ENCODE results near the gene MKI67.

The MKI67 gene

GRCh38 chr10:128081222-128081621 is 45.0 kb downstream of the MKI67 start:
- no peak for DNase-seq

GRCh38 chr10:128080641-128081040 is 45.6 kb downstream of the MKI67 start:
- no peak for DNase-seq

- DNase-seq = no peak
Observed at GRCh38 chr10:128080231-128080630, 46.0 kb downstream of the MKI67 start.

DNA sequence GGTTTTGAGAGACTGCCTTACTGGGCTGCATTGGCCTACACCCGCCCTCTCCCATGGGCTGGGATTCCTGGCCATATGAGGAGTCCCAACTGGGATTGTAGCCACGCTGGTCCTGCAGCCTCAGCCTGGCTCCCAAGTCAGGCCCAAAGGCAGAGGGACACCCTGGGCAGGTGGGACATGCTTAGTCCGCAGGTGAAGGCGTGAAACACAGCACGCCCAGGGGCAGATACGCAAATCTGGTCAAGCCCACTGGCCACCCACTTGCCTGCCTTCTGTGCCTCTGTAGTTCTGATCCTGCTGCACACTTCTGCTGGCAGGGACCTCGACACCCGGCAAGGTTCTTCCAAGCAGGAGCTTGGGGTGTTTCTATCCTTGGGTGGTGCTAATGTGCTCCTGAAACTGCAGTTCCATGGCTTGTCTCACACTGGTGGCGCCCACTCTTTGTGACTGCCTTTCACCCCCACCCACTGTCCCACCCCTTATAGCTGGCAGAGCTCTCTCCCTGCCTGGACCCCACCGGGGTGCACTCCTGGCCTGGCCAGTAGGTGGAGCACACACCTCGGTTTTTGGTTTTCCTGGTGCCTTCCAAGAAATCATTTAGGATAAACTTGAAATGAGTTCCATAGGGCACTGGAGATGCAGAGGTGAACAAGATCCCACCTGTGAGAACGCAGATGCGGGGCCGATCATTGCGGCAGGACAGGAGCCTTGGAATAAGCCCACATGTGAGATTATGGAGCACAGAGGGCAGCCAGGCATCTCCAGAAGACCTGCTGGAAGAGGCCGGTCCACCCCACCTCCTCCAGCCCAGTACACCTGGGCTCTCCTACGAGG is 47.9 kb downstream of the MKI67 start:
- DNase-seq = peak; percentile 30

GRCh38 chr10:128077155-128077875 is 48.9 kb downstream of the MKI67 start:
- DNase-seq = no peak

- no peak for DNase-seq
Observed at GRCh38 chr10:128074589-128074988, 51.6 kb downstream of the MKI67 start.

DNA sequence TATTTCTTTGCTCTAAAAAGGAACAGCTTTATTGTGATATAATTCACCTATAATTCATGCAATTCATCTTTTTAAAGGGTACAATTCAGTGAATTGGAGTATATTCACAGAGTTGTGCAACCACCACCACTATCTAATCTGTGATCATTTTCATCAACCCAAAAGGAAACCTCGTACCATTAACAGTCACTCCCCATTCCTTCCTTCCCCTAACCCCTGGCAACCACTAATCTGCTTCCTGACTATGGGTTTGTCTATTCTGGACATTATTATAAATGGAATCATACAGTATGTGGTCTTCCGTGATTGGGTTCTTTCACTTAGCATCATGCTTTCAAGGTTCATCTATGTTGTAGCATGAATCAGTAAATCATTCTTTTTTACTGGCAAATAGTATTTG is 52.3 kb downstream of the MKI67 start:
- no peak for DNase-seq

GRCh38 chr10:128072941-128073645 is 53.1 kb downstream of the MKI67 start:
- DNase-seq = no peak

DNA sequence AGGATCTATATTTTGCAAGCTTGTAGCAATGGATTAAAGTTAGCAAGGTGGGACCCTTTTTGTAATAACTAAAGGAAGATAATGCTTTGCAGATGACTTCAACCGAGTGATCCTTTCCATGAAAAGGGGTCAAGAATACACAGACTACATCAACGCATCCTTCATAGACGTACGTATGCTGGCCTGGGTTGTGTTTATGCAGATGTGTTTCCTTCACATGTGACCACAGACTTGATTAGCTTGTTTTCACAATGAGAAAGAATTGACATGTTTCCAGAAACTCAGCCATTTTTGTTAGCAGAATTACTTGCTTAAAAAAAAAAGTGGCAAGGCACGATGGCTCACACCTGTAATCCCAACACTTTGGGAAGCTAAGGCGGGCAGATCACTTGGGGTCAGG is 54.2 kb downstream of the MKI67 start:
- DNase-seq = no peak

DNA sequence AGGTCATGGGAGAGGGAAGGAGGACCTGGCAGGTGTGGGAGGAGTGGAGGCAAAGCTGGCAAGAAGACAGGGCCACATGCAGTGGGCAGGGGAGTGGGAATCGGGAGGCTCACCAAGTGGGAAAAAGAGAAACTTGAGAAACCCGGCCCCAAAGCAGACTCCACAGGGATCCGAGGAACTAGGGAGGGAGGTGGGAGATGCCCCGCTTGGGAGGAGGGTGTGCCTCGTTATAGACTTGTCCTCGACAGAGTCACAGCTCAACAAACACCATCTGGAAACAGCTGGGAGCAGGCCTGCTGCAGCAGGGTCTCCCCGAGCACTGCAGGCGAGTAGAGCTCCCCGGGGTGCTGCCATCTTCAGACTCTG is 54.8 kb downstream of the MKI67 start:
- no peak for DNase-seq

- DNase-seq = no peak
Observed at GRCh38 chr10:128070721-128071416, 55.4 kb downstream of the MKI67 start.

GRCh38 chr10:128070161-128070560 is 56.1 kb downstream of the MKI67 start:
- no peak for DNase-seq

DNA sequence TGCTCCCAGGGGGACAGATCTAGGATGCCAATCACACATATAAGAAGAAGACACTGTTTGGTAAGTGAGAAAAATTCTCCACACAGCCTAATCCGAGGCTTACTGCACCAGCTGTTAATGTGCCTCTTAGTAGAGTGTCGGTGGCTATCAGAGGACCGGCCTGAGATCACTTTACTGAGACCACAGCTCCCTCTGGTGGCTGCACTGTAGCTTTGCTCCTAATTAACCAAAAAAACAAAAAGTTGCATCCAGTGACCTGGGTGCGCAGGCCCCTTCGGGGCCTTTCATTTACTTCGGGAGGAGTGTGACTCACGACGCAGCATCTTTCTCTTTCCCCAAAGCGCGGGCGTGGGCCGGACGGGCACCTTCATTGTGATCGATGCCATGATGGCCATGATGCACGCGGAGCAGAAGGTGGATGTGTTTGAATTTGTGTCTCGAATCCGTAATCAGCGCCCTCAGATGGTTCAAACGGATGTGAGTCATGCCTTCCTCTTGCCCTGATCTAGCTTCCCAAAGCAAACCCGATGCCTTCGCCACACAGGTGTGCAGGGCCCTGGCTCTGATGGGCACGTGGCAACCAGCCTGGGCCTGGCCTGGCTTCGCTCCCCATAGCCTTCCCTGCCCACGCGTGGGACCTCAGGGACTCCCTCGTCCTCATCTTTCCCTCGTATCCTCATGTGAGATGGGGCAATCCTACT is 56.7 kb downstream of the MKI67 start:
- DNase-seq = peak; percentile 82

- DNase-seq = peak; percentile 17
Observed at GRCh38 chr10:128068398-128069285, 57.6 kb downstream of the MKI67 start.

DNA sequence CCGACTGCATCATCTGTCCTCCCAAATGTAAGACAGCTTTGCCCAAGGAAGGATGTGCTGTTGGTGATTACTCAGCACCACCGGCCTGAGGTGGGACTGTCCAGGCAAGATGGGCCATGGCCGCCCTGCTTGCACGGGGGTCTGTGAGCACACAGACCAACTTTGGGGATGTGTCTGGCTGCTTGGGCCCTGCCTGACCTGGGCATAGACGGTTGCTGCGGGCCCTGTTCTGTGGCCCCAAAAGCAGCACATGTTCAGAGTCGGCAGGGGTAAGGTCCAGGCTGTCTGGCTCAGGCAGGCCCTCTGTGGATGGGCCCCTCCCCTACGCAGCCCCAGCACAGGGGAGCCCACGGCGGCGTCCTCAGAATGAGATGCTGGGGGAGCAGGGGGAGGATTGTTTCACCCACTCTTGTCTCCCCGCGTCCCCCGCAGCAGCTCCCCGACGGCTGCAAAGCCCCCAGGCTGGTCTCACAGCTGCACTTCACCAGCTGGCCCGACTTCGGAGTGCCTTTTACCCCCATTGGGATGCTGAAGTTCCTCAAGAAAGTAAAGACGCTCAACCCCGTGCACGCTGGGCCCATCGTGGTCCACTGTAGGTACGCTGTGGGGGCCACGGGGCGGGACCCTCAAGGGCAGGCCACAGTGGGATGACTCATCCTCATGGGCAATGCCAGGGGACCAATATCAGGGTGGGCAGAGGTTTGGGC is 58.4 kb downstream of the MKI67 start:
- DNase-seq = peak; percentile 16

DNA sequence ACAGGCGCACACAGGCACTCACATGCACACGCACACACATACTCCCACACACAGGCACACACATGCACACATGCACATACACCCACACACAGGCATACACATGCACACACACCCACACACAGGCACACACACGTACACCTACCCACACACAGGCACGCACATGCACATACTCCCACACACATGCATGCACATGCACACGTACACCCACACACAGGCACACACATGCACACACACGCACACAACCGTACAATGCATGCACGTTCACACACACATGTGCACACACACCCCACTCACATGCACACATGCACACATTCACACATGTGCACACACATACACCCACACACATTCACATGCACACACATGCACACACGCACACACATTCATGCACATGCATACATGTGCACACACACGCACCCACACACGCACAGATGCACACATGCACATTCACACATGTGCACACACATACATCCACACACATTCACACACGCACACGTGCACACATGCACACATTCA is 59.3 kb downstream of the MKI67 start:
- peak; percentile 16 for DNase-seq

GRCh38 chr10:128065881-128066534 is 60.2 kb downstream of the MKI67 start:
- DNase-seq = peak; percentile 6

GRCh38 chr10:128064970-128065580 is 61.1 kb downstream of the MKI67 start:
- DNase-seq = no peak

Measured in CD4-positive, alpha-beta T cell treated with Interleukin-15 for 1 hour (primary cell).